ENCODE measurements around the gene NHSL2. TPM values are rescaled to one million over a fixed set of nuclear protein-coding genes. Genes with fewer than 3 reads are reported as not detected.
A peak's percentile ranks its signal among the peaks of the same experiment; 100 is the strongest.

NHSL2 gene
- total RNA-seq, 1 experiment from 2014 or later, result 0.07 TPM

GRCh38 chrX:72027914-72028307 is 117.3 kb downstream of the NHSL2 start:
- no peaks in the 10 kb centered on the region for H3K9me3 ChIP-seq (ENCODE audit: low read length)
- intact Hi-C loops (cut with micrococcal nuclease), result no loop called here
- no peaks in the 10 kb centered on the region for H3K36me3 ChIP-seq (ENCODE audit: low read depth, low read length)
- TF ChIP-seq EZH2phosphoT487 (IDR thresholded peaks at IDR 0.05; ENCODE audit: borderline replicate concordance, low read length) (no peak), EZH2 (IDR thresholded peaks at IDR 0.05; ENCODE audit: low read length, unreplicated experiment) (no peak), CTCF (conservative IDR thresholded peaks at IDR 0.05; ENCODE audit: low read depth, low read length) (no peak)
- no peak overlapping the region for H3K4me3 ChIP-seq (ENCODE audit: low read length)
- no peak for ATAC-seq
- no peak overlapping the region for H3K9ac ChIP-seq (ENCODE audit: low read length)
- H3F3A ChIP-seq (ENCODE audit: low read length, unreplicated experiment), result peaks cover 4% of the 10 kb centered on the region
- no peaks in the 10 kb centered on the region for H3K27me3 ChIP-seq (ENCODE audit: low read length)
- DNase-seq, result no peak
- no peaks in the 10 kb centered on the region for H3K79me2 ChIP-seq (ENCODE audit: low read length)
- no peak overlapping the region for H3K4me2 ChIP-seq (ENCODE audit: low read length)
- no peak overlapping the region for H3K27ac ChIP-seq (ENCODE audit: low read length)
- ChIA-PET CTCF (no interaction called here), POLR2A (ENCODE audit: unreplicated experiment) (interaction anchor here (0.6 kb wide), 1 partner anchor 218 kb away, joined by 3 read pairs; no protein-coding TSS in a partner anchor)
- BruUV-seq (replicated peaks), result no TSS peak
- H4K20me1 ChIP-seq (ENCODE audit: low read length), result no peaks in the 10 kb centered on the region
- H3K4me1 ChIP-seq (ENCODE audit: insufficient read depth, low read length), result peaks cover 43% of the 10 kb centered on the region
- H3K9me2 ChIP-seq (replicated peaks; ENCODE audit: low read length), result no peaks in the 10 kb centered on the region
- H2AFZ ChIP-seq (ENCODE audit: low read length), result no peak overlapping the region

- H3K27ac ChIP-seq (ENCODE audit: low read length), result peak overlapping the region; percentile 92
Measured at GRCh38 chrX:72028701-72029470, 118.2 kb downstream of the NHSL2 start.

More at GRCh38 chrX:72028701-72029470, 118.2 kb downstream of the NHSL2 start:
- Histone ChIP-seq H3K9ac (ENCODE audit: low read length) (peak overlapping the region; percentile 46), H3K4me1 (ENCODE audit: insufficient read depth, low read length) (peaks cover 43% of the 10 kb centered on the region), H3K9me2 (replicated peaks; ENCODE audit: low read length) (no peaks in the 10 kb centered on the region), H2AFZ (ENCODE audit: low read length) (no peak overlapping the region), H4K20me1 (ENCODE audit: low read length) (no peaks in the 10 kb centered on the region), H3K9me3 (ENCODE audit: low read length) (no peaks in the 10 kb centered on the region), H3K36me3 (ENCODE audit: low read depth, low read length) (no peaks in the 10 kb centered on the region), H3F3A (ENCODE audit: low read length, unreplicated experiment) (peaks cover 4% of the 10 kb centered on the region), H3K27me3 (ENCODE audit: low read length) (no peaks in the 10 kb centered on the region), H3K4me3 (ENCODE audit: low read length) (no peak overlapping the region), H3K4me2 (ENCODE audit: low read length) (peak overlapping the region; percentile 76), H3K79me2 (ENCODE audit: low read length) (no peaks in the 10 kb centered on the region)
- POLR2A ChIA-PET (ENCODE audit: unreplicated experiment), result interaction anchor here (0.6 kb wide), 1 partner anchor 173 kb away, joined by 3 read pairs; no protein-coding TSS in a partner anchor
- ATAC-seq (no peak; the same call in 1 of the 2 replicates), DNase-seq (no peak)
- intact Hi-C loops (cut with micrococcal nuclease), result no loop called here
- CTCF ChIA-PET, result interaction anchor here (0.5 to 1.4 kb wide), 2 partner anchors 7 to 60 kb away, joined by 3 to 4 read pairs; no protein-coding TSS in a partner anchor
- no peak for TF ChIP-seq EZH2 (IDR thresholded peaks at IDR 0.05; ENCODE audit: low read length, unreplicated experiment)
- no peak for TF ChIP-seq CTCF (conservative IDR thresholded peaks at IDR 0.05; ENCODE audit: low read depth, low read length)
- no peak for TF ChIP-seq EZH2phosphoT487 (IDR thresholded peaks at IDR 0.05; ENCODE audit: borderline replicate concordance, low read length)
- BruUV-seq (replicated peaks), result no TSS peak
